GM12864 (cell line): ENCODE results near the gene CDYL.

Experiments
- DNase-seq: peaks from one replicate; pipeline ENCODE4 v3.0.0-alpha.2; 2011; ENCODE audit warnings: low read depth
- H3K4me3 ChIP-seq: 2 replicates; pipeline ENCODE4 v1.5.1; 2011; ENCODE audit warnings: mild to moderate bottlenecking, low read depth, low read length, control low read depth
- CTCF ChIP-seq: IDR thresholded peaks from 2 replicates; pipeline ENCODE4 v1.5.1; 2011; ENCODE audit warnings: low read depth, mild to moderate bottlenecking, moderate library complexity, low read length, control low read depth, inconsistent platforms; ENCODE audit errors: missing control alignments

CDYL gene

GRCh38 chr6:4920914-4921410 is 144.8 kb downstream of the CDYL start:
- TF ChIP-seq CTCF: no peak
- H3K4me3 ChIP-seq: no peak overlapping the region
- DNase-seq: no peak

DNA sequence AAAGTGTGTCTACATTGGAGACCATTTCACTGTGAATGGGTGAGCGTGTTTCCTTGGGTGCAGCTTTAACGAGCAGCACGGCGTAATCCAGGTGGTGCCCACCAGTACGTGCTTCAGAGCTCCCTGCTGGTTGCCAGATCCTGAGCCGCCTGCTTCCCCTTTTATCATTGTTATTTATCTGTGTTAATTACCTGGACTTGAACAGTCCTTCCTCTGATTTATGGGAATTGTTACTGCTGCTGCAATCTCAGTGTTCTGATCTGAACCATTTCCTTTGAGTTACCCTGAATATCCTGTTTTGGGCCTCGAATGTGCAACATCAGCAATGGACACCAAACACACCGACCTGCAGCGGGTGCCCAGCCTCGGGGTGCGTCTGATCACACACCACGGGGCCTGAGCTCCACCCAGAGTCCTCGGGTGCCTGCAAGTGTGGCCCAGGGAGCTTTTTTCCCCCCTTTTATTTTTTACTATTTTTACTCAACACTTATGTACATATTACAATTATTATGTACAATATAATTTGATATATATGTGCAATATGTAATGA is 146.4 kb downstream of the CDYL start:
- DNase-seq: no peak

GRCh38 chr6:4923081-4923480 is 146.9 kb downstream of the CDYL start:
- no peak for TF ChIP-seq CTCF
- H3K4me3 ChIP-seq: no peak overlapping the region
- no peak for DNase-seq

More for the DNA sequence above, 146.4 kb downstream of the CDYL start:
- no peak for TF ChIP-seq CTCF
- H3K4me3 ChIP-seq: no peak overlapping the region

GRCh38 chr6:4924661-4925271 is 148.6 kb downstream of the CDYL start:
- DNase-seq: no peak
- TF ChIP-seq CTCF: no peak
- no peak overlapping the region for H3K4me3 ChIP-seq

- no peak for TF ChIP-seq CTCF
- H3K4me3 ChIP-seq: no peak overlapping the region
- no peak for DNase-seq
Observed at GRCh38 chr6:4925580-4925979, 149.4 kb downstream of the CDYL start.

DNA sequence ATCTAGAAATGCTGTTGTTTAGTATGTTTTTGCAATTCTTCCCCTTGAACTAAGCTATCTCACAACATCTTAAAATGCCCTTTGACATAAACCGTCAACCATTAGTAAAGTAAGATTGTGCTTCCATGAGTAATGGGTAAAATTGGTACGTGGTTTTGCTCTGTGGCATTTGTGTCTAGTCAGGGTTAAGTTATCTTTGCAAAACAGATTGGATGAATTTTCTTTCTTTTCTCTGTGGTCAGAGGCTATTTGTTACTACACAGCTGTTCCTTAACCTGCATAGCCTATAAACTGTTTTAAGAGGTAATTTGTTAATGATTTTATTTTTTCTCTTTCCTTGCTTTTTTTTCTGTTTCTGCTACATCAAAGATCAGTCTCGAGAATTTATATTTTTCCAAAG is 152.2 kb downstream of the CDYL start:
- no peak for DNase-seq
- no peak overlapping the region for H3K4me3 ChIP-seq
- TF ChIP-seq CTCF: no peak

DNA sequence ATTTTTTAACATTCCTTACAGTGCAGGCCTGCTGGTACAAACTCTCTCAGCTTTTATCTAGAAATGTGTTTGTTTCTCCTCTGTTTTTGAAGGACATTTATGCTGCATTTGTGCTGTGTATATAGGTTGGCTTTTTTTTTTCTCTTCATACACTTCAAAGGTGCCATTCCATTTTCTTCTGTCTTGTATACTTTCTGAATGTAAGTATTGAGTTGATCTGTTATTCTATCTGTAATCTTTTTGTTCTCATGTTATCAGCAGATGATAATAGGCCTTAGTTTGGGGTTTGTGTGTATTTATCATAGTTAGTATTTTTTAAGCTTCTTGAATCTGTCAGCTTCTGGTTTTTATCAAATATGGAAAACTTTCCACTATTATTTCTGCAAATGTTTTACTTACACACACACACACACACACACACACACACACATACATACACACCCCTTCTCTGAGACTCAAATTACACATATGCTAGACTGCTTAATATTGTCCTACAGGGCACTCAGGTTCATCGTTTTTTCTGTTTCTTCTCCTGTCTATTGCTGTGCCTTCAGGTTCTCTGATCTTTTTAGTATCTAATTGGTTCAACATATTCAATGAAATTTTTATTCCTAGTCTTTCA is 153.0 kb downstream of the CDYL start:
- no peak for TF ChIP-seq CTCF
- no peak overlapping the region for H3K4me3 ChIP-seq
- no peak for DNase-seq
